HepG2 (cell line): Measurements from ENCODE around the gene DBNDD1. TPM values are rescaled to one million over a fixed set of nuclear protein-coding genes. Genes with fewer than 3 reads are reported as not detected.

Experiments used
- ADNP ChIP-seq: sonication (generic); formaldehyde crosslinking; IDR thresholded peaks from 2 replicates; pipeline ENCODE4 v1.4.0; 2020; ENCODE audit warnings: missing genetic modification reagents
- ARNTL ChIP-seq: sonication (generic); formaldehyde crosslinking; IDR thresholded peaks from 2 replicates; pipeline ENCODE4 v1.4.0; 2020; ENCODE audit warnings: mild to moderate bottlenecking, missing genetic modification reagents
- PREB ChIP-seq: sonication (generic); formaldehyde crosslinking; IDR thresholded peaks from 2 replicates; pipeline ENCODE4 v1.4.0; 2020; ENCODE audit warnings: missing genetic modification reagents
- PRPF4 ChIP-seq: fragments of 200-400 bp; formaldehyde crosslinking; IDR thresholded peaks from 2 replicates; pipeline ENCODE4 v1.6.1; 2016; ENCODE audit warnings: low read length, low read depth; ENCODE audit not compliant: poor library complexity, severe bottlenecking
- TFDP1 ChIP-seq: IDR thresholded peaks from 2 replicates; pipeline ENCODE4 v1.6.1; 2016; ENCODE audit warnings: missing compliant biosample characterization, missing genetic modification reagents, borderline replicate concordance
- ZBTB20 ChIP-seq: sonication (generic); formaldehyde crosslinking; IDR thresholded peaks from 2 replicates; pipeline ENCODE4 v1.8.1; 2023; ENCODE audit warnings: missing genetic modification reagents, low read depth, mild to moderate bottlenecking, borderline replicate concordance
- ZNF550 ChIP-seq: sonication (generic); formaldehyde crosslinking; IDR thresholded peaks from 2 replicates; pipeline ENCODE4 v1.4.0; 2020; ENCODE audit warnings: mild to moderate bottlenecking, missing genetic modification reagents, borderline replicate concordance
- ZNF607 ChIP-seq: sonication (generic); formaldehyde crosslinking; IDR thresholded peaks from 2 replicates; pipeline ENCODE4 v1.5.1; 2020; ENCODE audit warnings: missing genetic modification reagents, mild to moderate bottlenecking, borderline replicate concordance
- polyA plus RNA-seq, 8 experiments: library from polyadenylated mRNA; depleted of rRNA in 3 of 8; stranded (reverse) in 7 of 8; unstranded in 1 of 8; fragments of >200 nt; fragmentation: Illumina TruSeq in 4 of 8; extraction: Trizol in 4 of 8; gene quantifications; 2 replicates each; pipeline versions ENCODE4 v1.2.1 to v1.2.3, GENCODE V29; 2011 to 2016; ENCODE audit warnings: low read depth in 4 of 8, missing spikeins in 1 of 8, mixed read lengths in 1 of 8; ENCODE audit not compliant: insufficient read depth in 1 of 8
- total RNA-seq, 5 experiments: library from RNA; depleted of rRNA; stranded (reverse); fragments of >200 nt; fragmentation: Illumina TruSeq; extraction: Trizol; gene quantifications; 2 replicates each; pipeline ENCODE4 v1.2.3, GENCODE V29; 2016; ENCODE audit warnings: low read depth in 1 of 5
- TF ChIP-seq, protein P1 (sequence below): IDR thresholded peaks from 2 replicates; pipeline ENCODE4 v1.6.1; 2016
- TF ChIP-seq, protein P2 (sequence below): IDR thresholded peaks from 2 replicates; pipeline ENCODE4 v1.4.0; 2020; ENCODE audit warnings: mild to moderate bottlenecking, missing genetic modification reagents
- TF ChIP-seq, protein P3 (sequence below): sonication (generic); formaldehyde crosslinking; conservative IDR thresholded peaks from 2 replicates; pipeline ENCODE4 v1.8.0; 2022; ENCODE audit warnings: mild to moderate bottlenecking, moderate library complexity, missing genetic modification reagents
- TF ChIP-seq, protein P4 (sequence below): sonication (generic); formaldehyde crosslinking; IDR thresholded peaks from 2 replicates; pipeline ENCODE4 v1.4.0; 2020; ENCODE audit warnings: missing genetic modification reagents

DBNDD1 gene
- total and polyA plus RNA-seq, 2 of the 13 experiments (the other 11 are each of a cell fraction or from before 2014, with no cell fraction given): 17.0 to 40.4 TPM

GRCh38 chr16:90019543-90020259 is 445 bp upstream of the DBNDD1 start (continued):
- TF ChIP-seq, protein P1, sequence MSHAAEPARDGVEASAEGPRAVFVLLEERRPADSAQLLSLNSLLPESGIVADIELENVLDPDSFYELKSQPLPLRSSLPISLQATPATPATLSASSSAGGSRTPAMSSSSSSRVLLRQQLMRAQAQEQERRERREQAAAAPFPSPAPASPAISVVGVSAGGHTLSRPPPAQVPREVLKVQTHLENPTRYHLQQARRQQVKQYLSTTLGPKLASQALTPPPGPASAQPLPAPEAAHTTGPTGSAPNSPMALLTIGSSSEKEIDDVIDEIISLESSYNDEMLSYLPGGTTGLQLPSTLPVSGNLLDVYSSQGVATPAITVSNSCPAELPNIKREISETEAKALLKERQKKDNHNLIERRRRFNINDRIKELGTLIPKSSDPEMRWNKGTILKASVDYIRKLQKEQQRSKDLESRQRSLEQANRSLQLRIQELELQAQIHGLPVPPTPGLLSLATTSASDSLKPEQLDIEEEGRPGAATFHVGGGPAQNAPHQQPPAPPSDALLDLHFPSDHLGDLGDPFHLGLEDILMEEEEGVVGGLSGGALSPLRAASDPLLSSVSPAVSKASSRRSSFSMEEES (CRISPR knock-in tag): no peak
- no peak for TF ChIP-seq PRPF4
- TF ChIP-seq, protein P2, sequence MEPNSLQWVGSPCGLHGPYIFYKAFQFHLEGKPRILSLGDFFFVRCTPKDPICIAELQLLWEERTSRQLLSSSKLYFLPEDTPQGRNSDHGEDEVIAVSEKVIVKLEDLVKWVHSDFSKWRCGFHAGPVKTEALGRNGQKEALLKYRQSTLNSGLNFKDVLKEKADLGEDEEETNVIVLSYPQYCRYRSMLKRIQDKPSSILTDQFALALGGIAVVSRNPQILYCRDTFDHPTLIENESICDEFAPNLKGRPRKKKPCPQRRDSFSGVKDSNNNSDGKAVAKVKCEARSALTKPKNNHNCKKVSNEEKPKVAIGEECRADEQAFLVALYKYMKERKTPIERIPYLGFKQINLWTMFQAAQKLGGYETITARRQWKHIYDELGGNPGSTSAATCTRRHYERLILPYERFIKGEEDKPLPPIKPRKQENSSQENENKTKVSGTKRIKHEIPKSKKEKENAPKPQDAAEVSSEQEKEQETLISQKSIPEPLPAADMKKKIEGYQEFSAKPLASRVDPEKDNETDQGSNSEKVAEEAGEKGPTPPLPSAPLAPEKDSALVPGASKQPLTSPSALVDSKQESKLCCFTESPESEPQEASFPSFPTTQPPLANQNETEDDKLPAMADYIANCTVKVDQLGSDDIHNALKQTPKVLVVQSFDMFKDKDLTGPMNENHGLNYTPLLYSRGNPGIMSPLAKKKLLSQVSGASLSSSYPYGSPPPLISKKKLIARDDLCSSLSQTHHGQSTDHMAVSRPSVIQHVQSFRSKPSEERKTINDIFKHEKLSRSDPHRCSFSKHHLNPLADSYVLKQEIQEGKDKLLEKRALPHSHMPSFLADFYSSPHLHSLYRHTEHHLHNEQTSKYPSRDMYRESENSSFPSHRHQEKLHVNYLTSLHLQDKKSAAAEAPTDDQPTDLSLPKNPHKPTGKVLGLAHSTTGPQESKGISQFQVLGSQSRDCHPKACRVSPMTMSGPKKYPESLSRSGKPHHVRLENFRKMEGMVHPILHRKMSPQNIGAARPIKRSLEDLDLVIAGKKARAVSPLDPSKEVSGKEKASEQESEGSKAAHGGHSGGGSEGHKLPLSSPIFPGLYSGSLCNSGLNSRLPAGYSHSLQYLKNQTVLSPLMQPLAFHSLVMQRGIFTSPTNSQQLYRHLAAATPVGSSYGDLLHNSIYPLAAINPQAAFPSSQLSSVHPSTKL (CRISPR knock-in tag): 0 out of 2 replicates have a peak, but pooled peaks have one; percentile 8
- no peak for TF ChIP-seq ZNF607
- peak; percentile 31; the same call in 1 of the 2 replicates for TF ChIP-seq TFDP1
- TF ChIP-seq, protein P3, sequence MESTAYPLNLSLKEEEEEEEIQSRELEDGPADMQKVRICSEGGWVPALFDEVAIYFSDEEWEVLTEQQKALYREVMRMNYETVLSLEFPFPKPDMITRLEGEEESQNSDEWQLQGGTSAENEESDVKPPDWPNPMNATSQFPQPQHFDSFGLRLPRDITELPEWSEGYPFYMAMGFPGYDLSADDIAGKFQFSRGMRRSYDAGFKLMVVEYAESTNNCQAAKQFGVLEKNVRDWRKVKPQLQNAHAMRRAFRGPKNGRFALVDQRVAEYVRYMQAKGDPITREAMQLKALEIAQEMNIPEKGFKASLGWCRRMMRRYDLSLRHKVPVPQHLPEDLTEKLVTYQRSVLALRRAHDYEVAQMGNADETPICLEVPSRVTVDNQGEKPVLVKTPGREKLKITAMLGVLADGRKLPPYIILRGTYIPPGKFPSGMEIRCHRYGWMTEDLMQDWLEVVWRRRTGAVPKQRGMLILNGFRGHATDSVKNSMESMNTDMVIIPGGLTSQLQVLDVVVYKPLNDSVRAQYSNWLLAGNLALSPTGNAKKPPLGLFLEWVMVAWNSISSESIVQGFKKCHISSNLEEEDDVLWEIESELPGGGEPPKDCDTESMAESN: no peak
- no peak for TF ChIP-seq ADNP
- TF ChIP-seq ZBTB20: peak; percentile 48; the same call in 1 of the 2 replicates
- TF ChIP-seq, protein P4, sequence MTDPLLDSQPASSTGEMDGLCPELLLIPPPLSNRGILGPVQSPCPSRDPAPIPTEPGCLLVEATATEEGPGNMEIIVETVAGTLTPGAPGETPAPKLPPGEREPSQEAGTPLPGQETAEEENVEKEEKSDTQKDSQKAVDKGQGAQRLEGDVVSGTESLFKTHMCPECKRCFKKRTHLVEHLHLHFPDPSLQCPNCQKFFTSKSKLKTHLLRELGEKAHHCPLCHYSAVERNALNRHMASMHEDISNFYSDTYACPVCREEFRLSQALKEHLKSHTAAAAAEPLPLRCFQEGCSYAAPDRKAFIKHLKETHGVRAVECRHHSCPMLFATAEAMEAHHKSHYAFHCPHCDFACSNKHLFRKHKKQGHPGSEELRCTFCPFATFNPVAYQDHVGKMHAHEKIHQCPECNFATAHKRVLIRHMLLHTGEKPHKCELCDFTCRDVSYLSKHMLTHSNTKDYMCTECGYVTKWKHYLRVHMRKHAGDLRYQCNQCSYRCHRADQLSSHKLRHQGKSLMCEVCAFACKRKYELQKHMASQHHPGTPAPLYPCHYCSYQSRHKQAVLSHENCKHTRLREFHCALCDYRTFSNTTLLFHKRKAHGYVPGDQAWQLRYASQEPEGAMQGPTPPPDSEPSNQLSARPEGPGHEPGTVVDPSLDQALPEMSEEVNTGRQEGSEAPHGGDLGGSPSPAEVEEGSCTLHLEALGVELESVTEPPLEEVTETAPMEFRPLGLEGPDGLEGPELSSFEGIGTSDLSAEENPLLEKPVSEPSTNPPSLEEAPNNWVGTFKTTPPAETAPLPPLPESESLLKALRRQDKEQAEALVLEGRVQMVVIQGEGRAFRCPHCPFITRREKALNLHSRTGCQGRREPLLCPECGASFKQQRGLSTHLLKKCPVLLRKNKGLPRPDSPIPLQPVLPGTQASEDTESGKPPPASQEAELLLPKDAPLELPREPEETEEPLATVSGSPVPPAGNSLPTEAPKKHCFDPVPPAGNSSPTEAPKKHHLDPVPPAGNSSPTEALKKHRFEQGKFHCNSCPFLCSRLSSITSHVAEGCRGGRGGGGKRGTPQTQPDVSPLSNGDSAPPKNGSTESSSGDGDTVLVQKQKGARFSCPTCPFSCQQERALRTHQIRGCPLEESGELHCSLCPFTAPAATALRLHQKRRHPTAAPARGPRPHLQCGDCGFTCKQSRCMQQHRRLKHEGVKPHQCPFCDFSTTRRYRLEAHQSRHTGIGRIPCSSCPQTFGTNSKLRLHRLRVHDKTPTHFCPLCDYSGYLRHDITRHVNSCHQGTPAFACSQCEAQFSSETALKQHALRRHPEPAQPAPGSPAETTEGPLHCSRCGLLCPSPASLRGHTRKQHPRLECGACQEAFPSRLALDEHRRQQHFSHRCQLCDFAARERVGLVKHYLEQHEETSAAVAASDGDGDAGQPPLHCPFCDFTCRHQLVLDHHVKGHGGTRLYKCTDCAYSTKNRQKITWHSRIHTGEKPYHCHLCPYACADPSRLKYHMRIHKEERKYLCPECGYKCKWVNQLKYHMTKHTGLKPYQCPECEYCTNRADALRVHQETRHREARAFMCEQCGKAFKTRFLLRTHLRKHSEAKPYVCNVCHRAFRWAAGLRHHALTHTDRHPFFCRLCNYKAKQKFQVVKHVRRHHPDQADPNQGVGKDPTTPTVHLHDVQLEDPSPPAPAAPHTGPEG: no peak
- no peak for TF ChIP-seq ZNF550
- TF ChIP-seq ARNTL (CRISPR knock-in tag): no peak
- no peak for TF ChIP-seq PREB (CRISPR knock-in tag)
